ENCODE measurements around the gene C1QTNF6. TPM values are rescaled to one million over a fixed set of nuclear protein-coding genes. Genes with fewer than 3 reads are reported as not detected.
A peak's percentile ranks its signal among the peaks of the same experiment; 100 is the strongest.

The C1QTNF6 gene
- total RNA-seq, 2 donors from 2014 or later, result 9.9 to 14.2 TPM

- intact Hi-C loops (cut with DNase I, micrococcal nuclease), result no loop called here
- ATAC-seq (peak; percentile 28), DNase-seq (no peak)
Measured at GRCh38 chr22:37138849-37139561, 49.0 kb downstream of the C1QTNF6 start.

GRCh38 chr22:37137903-37138665, 50.0 kb downstream of the C1QTNF6 start:
- intact Hi-C loops (cut with DNase I, micrococcal nuclease), result no loop called here
- DNase-seq (no peak), ATAC-seq (no peak)

GRCh38 chr22:37137131-37137530, 50.9 kb downstream of the C1QTNF6 start:
- ATAC-seq (no peak), DNase-seq (no peak)
- intact Hi-C loops (cut with DNase I, micrococcal nuclease), result no loop called here

GRCh38 chr22:37135023-37135422, 53.0 kb downstream of the C1QTNF6 start:
- DNase-seq, result no peak
- no peak for ATAC-seq
- intact Hi-C loops (cut with DNase I, micrococcal nuclease), result no loop called here

GRCh38 chr22:37133304-37134018, 54.6 kb downstream of the C1QTNF6 start:
- DNase-seq (no peak), ATAC-seq (no peak)
- intact Hi-C loops (cut with DNase I, micrococcal nuclease), result no loop called here

- DNase-seq (no peak), ATAC-seq (no peak)
- intact Hi-C loops (cut with DNase I, micrococcal nuclease), result no loop called here
Measured at GRCh38 chr22:37132773-37133172, 55.3 kb downstream of the C1QTNF6 start.

Other genes starting within 250 kb of the C1QTNF6 start
- 100 to 1,000 TPM; 507 to 576 TPM for gene TST, start 168.8 kb downstream of the C1QTNF6 start, total RNA-seq
- 100 to 1,000 TPM; 221 to 250 TPM for gene MPST, start 168.5 kb downstream of the C1QTNF6 start, total RNA-seq
- 10 to 100 TPM; 33.2 to 41.1 TPM for gene KCTD17, start 136.5 kb downstream of the C1QTNF6 start, total RNA-seq
- gene TMPRSS6, start 78.5 kb downstream of the C1QTNF6 start, total RNA-seq, result 1 to 10 TPM in 1 of 2 donors, under 1 TPM in 1; 0.56 to 3.1 TPM
- 1 to 10 TPM; 2.9 to 7.0 TPM for gene IL2RB, start 38.3 kb downstream of the C1QTNF6 start, total RNA-seq
- gene SSTR3, start 24.2 kb upstream of the C1QTNF6 start, total RNA-seq, result under 1 TPM in 1 of 2 donors, not detected in 1; 0.17 TPM
- gene RAC2, start 56.0 kb upstream of the C1QTNF6 start, total RNA-seq, result 10 to 100 TPM; 20.9 to 22.6 TPM
- 10 to 100 TPM in 1 of 2 donors, 1 to 10 TPM in 1; 2.6 to 10.4 TPM for gene CYTH4, start 94.3 kb upstream of the C1QTNF6 start, total RNA-seq
- under 1 TPM in 1 of 2 donors, not detected in 1; 0.20 TPM for gene ELFN2, start 239.2 kb upstream of the C1QTNF6 start, total RNA-seq